T-cell (primary cell): Measurements from ENCODE around the gene ZNF804B. TPM values are rescaled to one million over a fixed set of nuclear protein-coding genes. Genes with fewer than 3 reads are reported as not detected.

Source experiments
- ATAC-seq, 4 experiments: fragments of 200-7000 bp in 3 of 4; fragments of 150-1000 bp in 1 of 4; cut with Tn5 transposase; replicated peaks in 1 of 4; 1 replicate in 3 of 4; 2 replicates in 1 of 4; pipeline ENCODE4 v1.10.0; 2021; ENCODE audit warnings: moderate library complexity in 3 of 4, mild to moderate bottlenecking in 2 of 4, moderate number of reproducible peaks in 1 of 4
- CTCF ChIA-PET, 2 donors: fragments of 300-600 bp; sonication (Branson Sonifier 250); formaldehyde crosslinking; loops; one replicate each; lab custom pipeline; 2022; ENCODE audit warnings: antibody characterized with exemption in 2 of 2; lab: Charles Lee
- POLR2A ChIA-PET, 2 donors: fragments of 300-600 bp; sonication (Branson Sonifier 250); formaldehyde crosslinking; loops; one replicate each; lab custom pipeline; 2022; ENCODE audit warnings: antibody characterized with exemption in 2 of 2; lab: Charles Lee
- DNase-seq, 35 experiments: peaks; one replicate each; pipeline versions ENCODE4 v3.0.0 to v3.0.0-alpha.2; 2013 to 2023
- H3K27ac ChIP-seq: one replicate; pipeline ENCODE4 v1.5.1; 2013; ENCODE audit warnings: low read length
- H3K27me3 ChIP-seq, 2 experiments: replicated peaks in 1 of 2; 1 replicate in 1 of 2; 2 replicates in 1 of 2; pipeline versions ENCODE4 v1.6.1 to v1.7.0; 2013; ENCODE audit warnings: low read length in 1 of 2, mixed read lengths in 1 of 2; ENCODE audit not compliant: control insufficient read depth in 2 of 2, insufficient read depth in 2 of 2; ENCODE audit errors: extremely low read depth in 1 of 2
- H3K36me3 ChIP-seq, 2 donors: 1 replicate in 1 of 2; 2 replicates in 1 of 2; pipeline versions ENCODE4 v1.6.1 to v1.7.0; 2013; ENCODE audit warnings: low read length in 1 of 2; ENCODE audit not compliant: control insufficient read depth in 2 of 2, insufficient read depth in 1 of 2; ENCODE audit errors: extremely low read depth in 1 of 2
- H3K4me1 ChIP-seq, 2 experiments: 1 replicate in 1 of 2; 2 replicates in 1 of 2; pipeline versions ENCODE4 v1.6.1 to v1.7.0; 2013; ENCODE audit warnings: low read length in 2 of 2, mixed read lengths in 1 of 2; ENCODE audit not compliant: insufficient read depth in 2 of 2, control insufficient read depth in 1 of 2; ENCODE audit errors: extremely low read depth in 1 of 2
- H3K4me3 ChIP-seq, 2 donors: 1 replicate in 1 of 2; 2 replicates in 1 of 2; pipeline versions ENCODE4 v1.5.1 to v1.7.0; 2013; ENCODE audit warnings: mild to moderate bottlenecking in 2 of 2, low read length in 1 of 2, moderate library complexity in 1 of 2; ENCODE audit not compliant: control insufficient read depth in 1 of 2; ENCODE audit errors: extremely low read depth in 1 of 2
- H3K9me3 ChIP-seq: 2 replicates; pipeline ENCODE4 v1.7.0; 2013
- H3K27ac Mint-ChIP-seq, 2 donors: one replicate each; pipeline ENCODE4 v1.8.0; 2020 to 2021; ENCODE audit warnings: mild to moderate bottlenecking in 2 of 2, mixed read lengths in 2 of 2
- H3K27me3 Mint-ChIP-seq, 2 donors: one replicate each; pipeline ENCODE4 v1.8.0; 2021 to 2022; ENCODE audit warnings: mixed read lengths in 2 of 2
- H3K36me3 Mint-ChIP-seq: one replicate; pipeline ENCODE4 v1.8.0; 2021; ENCODE audit warnings: mixed read lengths
- H3K4me1 Mint-ChIP-seq, 3 donors: one replicate each; pipeline ENCODE4 v1.8.0; 2020 to 2022; ENCODE audit warnings: mixed read lengths in 3 of 3, mild to moderate bottlenecking in 1 of 3
- H3K4me3 Mint-ChIP-seq, 3 donors: one replicate each; pipeline ENCODE4 v1.8.0; 2020 to 2022; ENCODE audit warnings: mild to moderate bottlenecking in 3 of 3, mixed read lengths in 3 of 3, moderate library complexity in 3 of 3
- H3K9me3 Mint-ChIP-seq, 3 donors: one replicate each; pipeline ENCODE4 v1.8.0; 2020 to 2022; ENCODE audit warnings: mixed read lengths in 3 of 3
- whole genome bisulfite sequencing: methylation state at CpG from one replicate; pipeline ENCODE4 v1.1.5; 2013; ENCODE audit warnings: missing lambda C conversion rate; ENCODE audit not compliant: insufficient coverage; 5-methylcytosine and 5-hydroxymethylcytosine counted together
- total RNA-seq, 35 experiments: library from RNA in 6 of 35; stranded (reverse) in 6 of 35; fragments of 120-200 nt in 1 of 35; gene quantifications; one replicate each; pipeline versions ENCODE4 v1.2.1 to v1.2.4 and lab custom pipeline; 2013 to 2026

The ZNF804B gene
- total RNA-seq, 5 donors from 2014 or later (not counting 1 experiment from before 2014, with no cell fraction given), result not detected

DNA sequence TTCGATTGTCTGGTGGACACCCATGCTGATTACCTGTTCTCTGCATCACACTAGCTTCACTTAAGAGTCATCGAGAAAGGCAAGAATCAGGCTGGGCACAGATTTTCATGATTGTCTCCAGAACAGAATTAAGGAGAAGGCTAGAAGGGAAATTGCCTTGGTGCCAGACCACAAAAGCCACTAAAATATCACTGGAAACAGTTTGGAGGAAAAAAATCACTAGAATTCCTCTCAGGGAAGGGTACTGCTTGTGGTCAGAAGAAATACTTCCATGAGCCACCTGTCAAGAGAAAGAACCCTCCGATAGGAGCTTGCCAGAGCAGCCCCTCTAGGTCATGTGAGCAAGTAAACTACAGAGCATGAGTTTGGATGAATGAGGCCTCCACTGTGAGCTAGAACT, 305.3 kb downstream of the ZNF804B start:
- Histone ChIP-seq H3K27me3 (no peaks in the 10 kb centered on the region), H3K4me3 (no peak overlapping the region), H3K27ac (no peak overlapping the region), H3K36me3 (no peaks in the 10 kb centered on the region), H3K9me3 (no peaks in the 10 kb centered on the region), H3K4me1 (no peaks in the 10 kb centered on the region)
- H3K4me1 Mint-ChIP-seq, result no peaks in the 10 kb centered on the region
- WGBS, result 25% methylated on average over 1 of the region's 3 CpGs
- DNase-seq (no peak), ATAC-seq (no peak)
- CTCF ChIA-PET, result no interaction called here
- H3K27me3 Mint-ChIP-seq, result no peaks in the 10 kb centered on the region
- H3K36me3 Mint-ChIP-seq, result no peaks in the 10 kb centered on the region
- H3K27ac Mint-ChIP-seq, result no peak overlapping the region
- POLR2A ChIA-PET, result no interaction called here
- H3K9me3 Mint-ChIP-seq, result no peaks in the 10 kb centered on the region
- H3K4me3 Mint-ChIP-seq, result no peak overlapping the region

DNA sequence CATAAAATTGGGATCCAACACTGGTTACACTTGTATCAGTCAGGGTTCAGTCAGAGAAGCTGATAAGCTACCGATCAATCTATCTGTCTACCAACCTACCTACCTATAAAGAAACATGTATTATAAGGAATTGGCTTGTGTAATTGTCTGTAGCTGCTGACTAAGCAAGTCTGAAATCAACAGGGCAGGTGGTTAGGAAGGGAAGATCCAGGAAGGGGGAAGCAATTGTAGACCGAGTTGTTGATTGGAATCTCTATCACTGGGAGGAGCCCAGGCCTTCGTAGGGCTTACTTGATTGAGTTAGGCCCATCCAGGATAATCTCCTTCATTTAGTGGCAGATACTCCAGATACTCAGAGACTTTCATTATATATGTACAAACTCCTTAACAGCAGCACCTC, 307.5 kb downstream of the ZNF804B start:
- ChIA-PET POLR2A (interaction anchor here in 1 of 2 donors (0.6 kb wide), 1 partner anchor 780 kb away, joined by 5 read pairs; no protein-coding TSS in a partner anchor), CTCF (no interaction called here)
- WGBS, result 50% methylated on average over 1 of the region's 3 CpGs

DNA sequence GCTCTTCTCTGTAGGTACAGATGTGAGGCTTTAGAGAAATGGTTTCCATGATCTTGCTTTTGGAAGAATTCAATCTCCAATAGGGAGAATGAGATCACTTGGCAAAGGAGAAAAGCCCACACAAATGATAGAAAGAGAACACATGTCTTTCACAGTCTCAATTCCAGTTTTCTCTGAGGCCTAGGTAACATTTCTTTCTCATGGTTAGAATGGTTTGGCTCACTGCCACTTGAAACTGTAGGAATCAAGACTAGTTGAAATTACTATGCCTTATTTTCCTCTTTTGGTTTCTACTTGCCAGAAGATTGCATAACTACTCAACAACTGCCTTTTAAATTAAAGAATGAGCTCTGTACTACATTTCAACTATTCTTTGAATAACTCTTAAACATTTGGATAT, 312.6 kb downstream of the ZNF804B start:
- Mint-ChIP-seq H3K27me3 (peaks cover 0 to 3% of the 10 kb centered on the region in 2 donors), H3K4me1 (no peaks in the 10 kb centered on the region), H3K36me3 (no peaks in the 10 kb centered on the region), H3K4me3 (no peak overlapping the region), H3K27ac (no peak overlapping the region), H3K9me3 (peaks cover 0 to 3% (median 0%) of the 10 kb centered on the region in 3 donors)
- no peak for DNase-seq
- POLR2A ChIA-PET, result no interaction called here
- ATAC-seq, result no peak
- H3K9me3 ChIP-seq, result no peaks in the 10 kb centered on the region
- H3K36me3 ChIP-seq, result no peaks in the 10 kb centered on the region
- CTCF ChIA-PET, result no interaction called here
- H3K27me3 ChIP-seq, result no peaks in the 10 kb centered on the region
- no peaks in the 10 kb centered on the region for H3K4me1 ChIP-seq
- no peak overlapping the region for H3K4me3 ChIP-seq
- H3K27ac ChIP-seq, result no peak overlapping the region

More for the DNA sequence above, 307.5 kb downstream of the ZNF804B start:
- Histone ChIP-seq H3K4me3 (no peak overlapping the region), H3K27me3 (no peaks in the 10 kb centered on the region), H3K9me3 (no peaks in the 10 kb centered on the region), H3K36me3 (no peaks in the 10 kb centered on the region), H3K27ac (no peak overlapping the region), H3K4me1 (no peaks in the 10 kb centered on the region)
- no peak overlapping the region for H3K27ac Mint-ChIP-seq
- DNase-seq (no peak), ATAC-seq (no peak)
- H3K27me3 Mint-ChIP-seq, result no peaks in the 10 kb centered on the region
- no peaks in the 10 kb centered on the region for H3K4me1 Mint-ChIP-seq
- no peaks in the 10 kb centered on the region for H3K36me3 Mint-ChIP-seq
- no peaks in the 10 kb centered on the region for H3K9me3 Mint-ChIP-seq
- H3K4me3 Mint-ChIP-seq, result no peak overlapping the region

DNA sequence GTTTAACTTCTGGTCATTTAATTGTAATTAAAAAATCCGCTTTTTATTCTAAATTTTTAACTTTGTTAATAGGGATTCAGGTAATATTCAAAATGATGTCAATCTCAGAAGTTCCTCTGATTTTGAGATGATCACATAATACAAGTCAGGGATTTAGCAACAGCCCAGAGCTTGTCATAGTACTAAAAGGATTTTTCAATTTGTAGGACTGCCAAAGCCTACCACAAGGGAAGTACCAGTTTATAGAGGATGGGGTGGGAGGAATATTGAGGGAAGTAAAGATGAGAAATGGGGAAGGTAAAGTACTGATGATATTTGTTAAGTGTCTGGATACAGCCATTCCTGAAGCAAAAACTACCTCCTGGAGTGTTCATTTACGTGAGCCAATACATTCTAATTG, 314.3 kb downstream of the ZNF804B start:
- POLR2A ChIA-PET, result no interaction called here
- WGBS, result no CpG with 5 or more reads among the region's 2 CpGs
- Mint-ChIP-seq H3K36me3 (no peaks in the 10 kb centered on the region), H3K4me1 (no peaks in the 10 kb centered on the region), H3K27me3 (peaks cover 0 to 3% of the 10 kb centered on the region in 2 donors), H3K4me3 (no peak overlapping the region), H3K9me3 (peaks cover 0 to 3% (median 0%) of the 10 kb centered on the region in 3 donors), H3K27ac (no peak overlapping the region)
- Histone ChIP-seq H3K4me3 (no peak overlapping the region), H3K9me3 (no peaks in the 10 kb centered on the region), H3K27me3 (no peaks in the 10 kb centered on the region), H3K36me3 (no peaks in the 10 kb centered on the region), H3K27ac (no peak overlapping the region), H3K4me1 (no peaks in the 10 kb centered on the region)
- DNase-seq (no peak), ATAC-seq (no peak)
- CTCF ChIA-PET, result no interaction called here

DNA sequence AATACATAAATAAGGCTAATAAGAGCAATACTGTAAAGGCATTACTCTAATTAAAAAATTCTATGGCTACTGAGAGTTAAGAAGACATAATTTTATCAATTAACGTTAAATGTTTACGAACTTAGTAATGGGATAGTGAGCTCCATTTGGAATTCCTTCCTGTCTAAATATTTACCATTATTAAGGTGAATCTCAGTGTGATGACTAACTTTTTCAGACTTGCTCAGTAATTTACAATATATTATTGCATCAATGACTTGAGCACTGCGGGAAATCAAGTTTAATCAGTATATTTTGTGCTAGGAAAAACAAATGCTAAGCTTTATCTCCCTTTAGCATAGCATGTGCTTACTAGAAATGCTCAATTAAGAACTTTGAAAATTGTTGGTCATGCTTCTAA, 318.5 kb downstream of the ZNF804B start:
- Histone ChIP-seq H3K9me3 (no peaks in the 10 kb centered on the region), H3K4me1 (no peaks in the 10 kb centered on the region), H3K27me3 (no peaks in the 10 kb centered on the region), H3K4me3 (no peak overlapping the region), H3K36me3 (no peaks in the 10 kb centered on the region), H3K27ac (no peak overlapping the region)
- no peak for ATAC-seq
- ChIA-PET CTCF (interaction anchor here in 1 of 2 donors (0.6 kb wide), 1 partner anchor 46 kb away, joined by 3 read pairs; no protein-coding TSS in a partner anchor), POLR2A (no interaction called here)
- H3K27ac Mint-ChIP-seq, result no peak overlapping the region
- no peaks in the 10 kb centered on the region for H3K36me3 Mint-ChIP-seq
- no CpG with 5 or more reads among the region's 3 CpGs for WGBS
- H3K4me1 Mint-ChIP-seq, result no peaks in the 10 kb centered on the region
- no peak for DNase-seq
- H3K4me3 Mint-ChIP-seq, result no peak overlapping the region
- H3K9me3 Mint-ChIP-seq, result peaks cover 0 to 3% (median 0%) of the 10 kb centered on the region in 3 donors
- H3K27me3 Mint-ChIP-seq, result peaks cover 0 to 3% of the 10 kb centered on the region in 2 donors

DNA sequence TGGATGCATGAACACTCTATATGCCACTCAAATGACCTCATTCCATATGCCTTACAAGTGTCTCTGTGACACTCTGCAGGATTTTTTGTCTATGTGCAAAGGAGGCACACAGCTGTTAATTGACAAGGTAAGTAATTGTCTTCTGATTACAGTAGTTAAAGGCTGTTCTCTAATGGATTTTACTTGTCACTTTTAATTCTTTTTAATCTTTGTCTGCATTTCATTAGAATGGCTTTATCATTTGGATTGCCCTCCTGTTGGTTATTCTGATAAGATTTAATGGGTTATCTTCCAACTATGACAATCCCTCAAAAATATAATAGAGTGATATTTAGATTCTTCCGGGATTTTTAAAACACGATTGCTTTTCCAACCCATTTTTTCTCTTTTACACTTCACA, 326.1 kb downstream of the ZNF804B start:
- Histone ChIP-seq H3K27me3 (no peaks in the 10 kb centered on the region), H3K9me3 (no peaks in the 10 kb centered on the region), H3K4me3 (no peak overlapping the region), H3K4me1 (no peaks in the 10 kb centered on the region), H3K27ac (no peak overlapping the region), H3K36me3 (no peaks in the 10 kb centered on the region)
- H3K4me1 Mint-ChIP-seq, result no peaks in the 10 kb centered on the region
- H3K27me3 Mint-ChIP-seq, result no peaks in the 10 kb centered on the region
- DNase-seq (no peak), ATAC-seq (no peak)
- no peak overlapping the region for H3K27ac Mint-ChIP-seq
- H3K4me3 Mint-ChIP-seq, result no peak overlapping the region
- no CpG with 5 or more reads among the region's 2 CpGs for WGBS
- ChIA-PET POLR2A (no interaction called here), CTCF (interaction anchor here in 1 of 2 donors (0.5 kb wide), 1 partner anchor 367 kb away, joined by 4 read pairs; no protein-coding TSS in a partner anchor)
- no peaks in the 10 kb centered on the region for H3K36me3 Mint-ChIP-seq
- no peaks in the 10 kb centered on the region for H3K9me3 Mint-ChIP-seq

DNA sequence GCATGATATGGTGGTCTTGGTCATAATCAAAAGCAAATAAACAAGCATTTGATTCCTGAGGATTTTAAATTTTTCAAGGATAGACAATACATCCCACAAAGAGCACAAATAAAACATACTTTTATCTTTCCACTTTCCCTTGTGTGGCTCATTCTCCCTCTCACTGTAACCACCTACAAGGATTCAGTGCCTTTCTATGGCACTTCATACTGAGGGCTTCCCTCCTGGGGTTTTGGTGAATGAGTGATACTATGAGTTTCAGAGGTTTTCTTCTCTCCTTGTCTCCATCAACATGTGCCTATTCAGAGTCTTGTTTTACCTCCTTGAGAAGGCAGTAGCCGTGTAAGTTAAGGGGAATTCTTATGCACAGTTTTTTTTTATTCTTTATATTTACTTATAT, 332.1 kb downstream of the ZNF804B start:
- Histone ChIP-seq H3K4me3 (no peak overlapping the region), H3K4me1 (no peaks in the 10 kb centered on the region), H3K9me3 (no peaks in the 10 kb centered on the region), H3K36me3 (no peaks in the 10 kb centered on the region), H3K27ac (no peak overlapping the region), H3K27me3 (no peaks in the 10 kb centered on the region)
- ChIA-PET CTCF (no interaction called here), POLR2A (no interaction called here)
- peaks cover 0 to 5% (median 0%) of the 10 kb centered on the region in 3 donors for H3K9me3 Mint-ChIP-seq
- no peaks in the 10 kb centered on the region for H3K4me1 Mint-ChIP-seq
- no peaks in the 10 kb centered on the region for H3K27me3 Mint-ChIP-seq
- H3K36me3 Mint-ChIP-seq, result no peaks in the 10 kb centered on the region
- ATAC-seq (no peak), DNase-seq (no peak)
- H3K27ac Mint-ChIP-seq, result no peak overlapping the region
- WGBS, result no CpG with 5 or more reads among the region's 1 CpG
- H3K4me3 Mint-ChIP-seq, result no peak overlapping the region
